Measurements from ENCODE around the gene CHCT1. TPM values are rescaled to one million over a fixed set of nuclear protein-coding genes. Genes with fewer than 3 reads are reported as not detected.

CHCT1 gene
- total RNA-seq, 1 experiment from 2014 or later, result not detected

DNA sequence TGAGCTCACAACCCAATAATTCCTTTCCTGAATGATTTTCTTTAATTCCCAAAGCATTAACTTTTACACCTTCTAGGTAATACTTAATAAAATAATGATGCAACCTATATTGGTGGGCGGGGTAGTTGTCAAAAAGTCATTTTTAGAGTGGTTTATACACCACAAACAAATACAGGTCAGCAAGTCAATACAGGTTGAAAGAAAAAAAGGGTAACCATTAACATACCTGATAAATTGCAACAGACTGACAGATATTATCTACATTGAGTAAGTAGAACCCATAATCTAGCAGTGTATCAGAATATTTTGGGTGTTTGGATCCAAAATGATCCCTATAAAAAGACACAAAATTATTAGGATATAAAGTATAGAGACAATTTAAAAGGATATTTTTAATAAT is 39.3 kb downstream of the CHCT1 start:
- Histone ChIP-seq H3K4me3 (ENCODE audit: low read length) (no peak overlapping the region), H3K27ac (ENCODE audit: low read length) (no peak overlapping the region), H3K79me2 (ENCODE audit: low read length) (no peaks in the 10 kb centered on the region), H3K27me3 (ENCODE audit: low read length) (no peaks in the 10 kb centered on the region), H4K20me1 (ENCODE audit: low read length) (no peaks in the 10 kb centered on the region), H2AFZ (ENCODE audit: low read length) (no peak overlapping the region), H3K36me3 (ENCODE audit: low read depth, low read length) (peaks cover 37% of the 10 kb centered on the region), H3K4me2 (ENCODE audit: low read length) (no peak overlapping the region), H3K4me1 (ENCODE audit: insufficient read depth, low read length) (no peaks in the 10 kb centered on the region), H3K9ac (ENCODE audit: low read length) (no peak overlapping the region), H3F3A (ENCODE audit: low read length, unreplicated experiment) (no peaks in the 10 kb centered on the region), H3K9me2 (replicated peaks; ENCODE audit: low read length) (no peaks in the 10 kb centered on the region), H3K9me3 (ENCODE audit: low read length) (no peaks in the 10 kb centered on the region)
- intact Hi-C loops (cut with micrococcal nuclease), result no loop called here
- ATAC-seq (no peak), DNase-seq (no peak)
- CTCF ChIA-PET, result no interaction called here
- BruUV-seq (replicated peaks), result no TSS peak
- POLR2A ChIA-PET (ENCODE audit: unreplicated experiment), result interaction anchor here (0.6 kb wide), 1 partner anchor 48 kb away, joined by 11 read pairs; no protein-coding TSS in a partner anchor
- no peak for TF ChIP-seq EZH2 (IDR thresholded peaks at IDR 0.05; ENCODE audit: low read length, unreplicated experiment)

GRCh38 chr17:60463157-60463835 is 41.0 kb downstream of the CHCT1 start:
- Histone ChIP-seq H2AFZ (ENCODE audit: low read length) (no peak overlapping the region), H3K4me2 (ENCODE audit: low read length) (no peak overlapping the region), H3K9me2 (replicated peaks; ENCODE audit: low read length) (no peaks in the 10 kb centered on the region), H3K79me2 (ENCODE audit: low read length) (no peaks in the 10 kb centered on the region), H3K4me3 (ENCODE audit: low read length) (no peak overlapping the region), H3K36me3 (ENCODE audit: low read depth, low read length) (peaks cover 35% of the 10 kb centered on the region), H3K9me3 (ENCODE audit: low read length) (no peaks in the 10 kb centered on the region), H3F3A (ENCODE audit: low read length, unreplicated experiment) (no peaks in the 10 kb centered on the region), H4K20me1 (ENCODE audit: low read length) (no peaks in the 10 kb centered on the region), H3K27ac (ENCODE audit: low read length) (no peak overlapping the region), H3K27me3 (ENCODE audit: low read length) (no peaks in the 10 kb centered on the region), H3K9ac (ENCODE audit: low read length) (no peak overlapping the region), H3K4me1 (ENCODE audit: insufficient read depth, low read length) (no peaks in the 10 kb centered on the region)
- POLR2A ChIA-PET (ENCODE audit: unreplicated experiment), result interaction anchor here (0.7 kb wide), 1 partner anchor 282 kb away, joined by 7 read pairs; no protein-coding TSS in a partner anchor
- CTCF ChIA-PET, result no interaction called here
- no TSS peak for BruUV-seq (replicated peaks)
- no peak for TF ChIP-seq CTCF (conservative IDR thresholded peaks at IDR 0.05; ENCODE audit: low read depth, low read length)
- no peak for TF ChIP-seq EZH2 (IDR thresholded peaks at IDR 0.05; ENCODE audit: low read length, unreplicated experiment)
- intact Hi-C loops (cut with micrococcal nuclease), result no loop called here
- DNase-seq (no peak), ATAC-seq (no peak)

- ATAC-seq, result no peak
- no peak overlapping the region for H3K27ac ChIP-seq (ENCODE audit: low read length)
- no peak for TF ChIP-seq EZH2phosphoT487 (IDR thresholded peaks at IDR 0.05; ENCODE audit: borderline replicate concordance, low read length)
- BruUV-seq (replicated peaks), result no TSS peak
- POLR2A ChIA-PET (ENCODE audit: unreplicated experiment), result no interaction called here
- H2AFZ ChIP-seq (ENCODE audit: low read length), result no peak overlapping the region
- H3K9ac ChIP-seq (ENCODE audit: low read length), result no peak overlapping the region
- H3K4me1 ChIP-seq (ENCODE audit: insufficient read depth, low read length), result peaks cover under 1% of the 10 kb centered on the region
- no peaks in the 10 kb centered on the region for H3K9me2 ChIP-seq (replicated peaks; ENCODE audit: low read length)
- no peaks in the 10 kb centered on the region for H3K9me3 ChIP-seq (ENCODE audit: low read length)
- no peak for DNase-seq
- H3F3A ChIP-seq (ENCODE audit: low read length, unreplicated experiment), result no peaks in the 10 kb centered on the region
- peaks cover 38% of the 10 kb centered on the region for H3K36me3 ChIP-seq (ENCODE audit: low read depth, low read length)
- no peaks in the 10 kb centered on the region for H4K20me1 ChIP-seq (ENCODE audit: low read length)
- H3K4me2 ChIP-seq (ENCODE audit: low read length), result no peak overlapping the region
- no peak overlapping the region for H3K4me3 ChIP-seq (ENCODE audit: low read length)
- CTCF ChIA-PET, result no interaction called here
- intact Hi-C loops (cut with micrococcal nuclease), result no loop called here
- no peaks in the 10 kb centered on the region for H3K79me2 ChIP-seq (ENCODE audit: low read length)
- H3K27me3 ChIP-seq (ENCODE audit: low read length), result no peaks in the 10 kb centered on the region
Measured at GRCh38 chr17:60464343-60464742, 42.1 kb downstream of the CHCT1 start.

GRCh38 chr17:60468371-60468770 is 46.1 kb downstream of the CHCT1 start:
- ATAC-seq (no peak), DNase-seq (no peak)
- H3K79me2 ChIP-seq (ENCODE audit: low read length), result no peaks in the 10 kb centered on the region
- H2AFZ ChIP-seq (ENCODE audit: low read length), result no peak overlapping the region
- TF ChIP-seq EZH2 (IDR thresholded peaks at IDR 0.05; ENCODE audit: low read length, unreplicated experiment), result no peak
- no peak for TF ChIP-seq EZH2phosphoT487 (IDR thresholded peaks at IDR 0.05; ENCODE audit: borderline replicate concordance, low read length)
- TF ChIP-seq CTCF (conservative IDR thresholded peaks at IDR 0.05; ENCODE audit: low read depth, low read length), result no peak
- no peaks in the 10 kb centered on the region for H3K9me2 ChIP-seq (replicated peaks; ENCODE audit: low read length)
- no TSS peak for BruUV-seq (replicated peaks)
- H3K27ac ChIP-seq (ENCODE audit: low read length), result no peak overlapping the region
- H4K20me1 ChIP-seq (ENCODE audit: low read length), result no peaks in the 10 kb centered on the region
- ChIA-PET CTCF (no interaction called here), POLR2A (ENCODE audit: unreplicated experiment) (no interaction called here)
- H3K4me1 ChIP-seq (ENCODE audit: insufficient read depth, low read length), result peaks cover 10% of the 10 kb centered on the region
- H3K36me3 ChIP-seq (ENCODE audit: low read depth, low read length), result peaks cover 41% of the 10 kb centered on the region
- intact Hi-C loops (cut with micrococcal nuclease), result no loop called here
- no peak overlapping the region for H3K4me2 ChIP-seq (ENCODE audit: low read length)
- no peak overlapping the region for H3K4me3 ChIP-seq (ENCODE audit: low read length)
- no peak overlapping the region for H3K9ac ChIP-seq (ENCODE audit: low read length)
- H3F3A ChIP-seq (ENCODE audit: low read length, unreplicated experiment), result no peaks in the 10 kb centered on the region
- H3K9me3 ChIP-seq (ENCODE audit: low read length), result no peaks in the 10 kb centered on the region
- H3K27me3 ChIP-seq (ENCODE audit: low read length), result no peaks in the 10 kb centered on the region

Data from PC-3 (cell line).